ENCODE results near the gene MTF1. TPM values are rescaled to one million over a fixed set of nuclear protein-coding genes. Genes with fewer than 3 reads are reported as not detected.

Gene MTF1
- total RNA-seq, 2 experiments from 2014 or later = 28.1 to 31.2 TPM

GRCh38 chr1:37841652-37842051 lies 17.7 kb downstream of the MTF1 start:
- Mint-ChIP-seq H3K27ac (no peak overlapping the region), H3K9me3 (no peaks in the 10 kb centered on the region), H3K36me3 (ENCODE audit: low read depth) (peaks cover 79% of the 10 kb centered on the region), H3K4me1 (ENCODE audit: low read depth) (peaks cover 31% of the 10 kb centered on the region), H3K4me3 (no peak overlapping the region), H3K27me3 (no peaks in the 10 kb centered on the region)
- no peak for ATAC-seq (ENCODE audit: poor library complexity)
- no peak for DNase-seq
- H3K27me3 ChIP-seq (ENCODE audit: control insufficient read depth in 1 of 2, insufficient read depth in 2 of 2, low read length in 2 of 2) = no peaks in the 10 kb centered on the region
- H3K36me3 ChIP-seq (ENCODE audit: insufficient read depth, low read length) = peaks cover 50% of the 10 kb centered on the region
- no peaks in the 10 kb centered on the region for H3K9me3 ChIP-seq (ENCODE audit: control insufficient read depth in 1 of 2, insufficient read depth in 1 of 2, low read length in 2 of 2)
- H3K4me1 ChIP-seq (ENCODE audit: insufficient read depth, low read length) = peaks cover under 1% of the 10 kb centered on the region
- TF ChIP-seq CTCF (IDR thresholded peaks at IDR 0.05) = no peak
- CTCF ChIA-PET = no interaction called here
- no peak overlapping the region for H3K27ac ChIP-seq (ENCODE audit: low read depth in 1 of 2, low read length in 2 of 2)
- POLR2A ChIA-PET = no interaction called here
- no peak overlapping the region for H3K4me3 ChIP-seq (ENCODE audit: low read length)
- intact Hi-C loops (cut with DNase I, micrococcal nuclease) = no loop called here

- H3K4me1 Mint-ChIP-seq (ENCODE audit: low read depth) = peaks cover 25% of the 10 kb centered on the region
- no peaks in the 10 kb centered on the region for H3K9me3 Mint-ChIP-seq
- DNase-seq (no peak), ATAC-seq (ENCODE audit: poor library complexity) (no peak)
- H3K4me3 Mint-ChIP-seq = no peak overlapping the region
- CTCF ChIA-PET = no interaction called here
- intact Hi-C loops (cut with DNase I, micrococcal nuclease) = no loop called here
- TF ChIP-seq CTCF (IDR thresholded peaks at IDR 0.05) = no peak
- POLR2A ChIA-PET = no interaction called here
- Histone ChIP-seq H3K36me3 (ENCODE audit: insufficient read depth, low read length) (peaks cover 54% of the 10 kb centered on the region), H3K27ac (ENCODE audit: low read depth in 1 of 2, low read length in 2 of 2) (no peak overlapping the region), H3K4me1 (ENCODE audit: insufficient read depth, low read length) (no peaks in the 10 kb centered on the region), H3K27me3 (ENCODE audit: control insufficient read depth in 1 of 2, insufficient read depth in 2 of 2, low read length in 2 of 2) (no peaks in the 10 kb centered on the region), H3K4me3 (ENCODE audit: low read length) (no peak overlapping the region), H3K9me3 (ENCODE audit: control insufficient read depth in 1 of 2, insufficient read depth in 1 of 2, low read length in 2 of 2) (no peaks in the 10 kb centered on the region)
- no peaks in the 10 kb centered on the region for H3K27me3 Mint-ChIP-seq
- no peak overlapping the region for H3K27ac Mint-ChIP-seq
- peaks cover 79% of the 10 kb centered on the region for H3K36me3 Mint-ChIP-seq (ENCODE audit: low read depth)
Measured at GRCh38 chr1:37840711-37841110, 18.7 kb downstream of the MTF1 start.

- no peaks in the 10 kb centered on the region for H3K27me3 ChIP-seq (ENCODE audit: control insufficient read depth in 1 of 2, insufficient read depth in 2 of 2, low read length in 2 of 2)
- H3K4me1 Mint-ChIP-seq (ENCODE audit: low read depth) = peaks cover 15% of the 10 kb centered on the region
- TF ChIP-seq CTCF (IDR thresholded peaks at IDR 0.05) = no peak
- no peaks in the 10 kb centered on the region for H3K9me3 Mint-ChIP-seq
- H3K27ac ChIP-seq (ENCODE audit: low read depth in 1 of 2, low read length in 2 of 2) = no peak overlapping the region
- no peaks in the 10 kb centered on the region for H3K9me3 ChIP-seq (ENCODE audit: control insufficient read depth in 1 of 2, insufficient read depth in 1 of 2, low read length in 2 of 2)
- no peaks in the 10 kb centered on the region for H3K27me3 Mint-ChIP-seq
- ATAC-seq (ENCODE audit: poor library complexity) = no peak
- no peak overlapping the region for H3K4me3 Mint-ChIP-seq
- peaks cover 64% of the 10 kb centered on the region for H3K36me3 ChIP-seq (ENCODE audit: insufficient read depth, low read length)
- H3K36me3 Mint-ChIP-seq (ENCODE audit: low read depth) = peaks cover 79% of the 10 kb centered on the region
- H3K27ac Mint-ChIP-seq = no peak overlapping the region
- POLR2A ChIA-PET = no interaction called here
- no peak overlapping the region for H3K4me3 ChIP-seq (ENCODE audit: low read length)
- H3K4me1 ChIP-seq (ENCODE audit: insufficient read depth, low read length) = no peaks in the 10 kb centered on the region
- intact Hi-C loops (cut with DNase I, micrococcal nuclease) = no loop called here
- DNase-seq = no peak
- CTCF ChIA-PET = no interaction called here
Measured at GRCh38 chr1:37839676-37840075, 19.7 kb downstream of the MTF1 start.

Data from CD4-positive, alpha-beta T cell (primary cell).